T47D (cell line): ENCODE data around the gene LRMDA.

ENCODE experiments used
- DNase-seq, 2 experiments: peaks; one replicate each; pipeline versions ENCODE4 v3.0.0 to v3.0.0-alpha.2; 2011 to 2012; ENCODE audit warnings: low read depth in 1 of 2, low spot score in 1 of 2
- JUND ChIP-seq: IDR thresholded peaks from 2 replicates; pipeline ENCODE4 v1.6.1; 2012; ENCODE audit warnings: low read depth
- in situ Hi-C: cut with HindIII; loops from 2 replicates; pipeline ENCODE4 v1.10.0; 2016; ENCODE audit warnings: low sequenced_read_pairs, low pct_unique_long_range_greater_than_20kb

LRMDA gene

GRCh38 chr10:76552091-76552873 is 1120.9 kb downstream of the LRMDA start:
- no peak for DNase-seq
- no peak for TF ChIP-seq JUND
- in situ Hi-C loops = no loop called here

- in situ Hi-C loops = no loop called here
- DNase-seq = no peak
- TF ChIP-seq JUND = no peak
Measured at GRCh38 chr10:76553263-76554032, 1122.0 kb downstream of the LRMDA start.

- no peak for DNase-seq
- TF ChIP-seq JUND = no peak
- in situ Hi-C loops = no loop called here
Measured at GRCh38 chr10:76554033-76554408, 1122.6 kb downstream of the LRMDA start.

DNA sequence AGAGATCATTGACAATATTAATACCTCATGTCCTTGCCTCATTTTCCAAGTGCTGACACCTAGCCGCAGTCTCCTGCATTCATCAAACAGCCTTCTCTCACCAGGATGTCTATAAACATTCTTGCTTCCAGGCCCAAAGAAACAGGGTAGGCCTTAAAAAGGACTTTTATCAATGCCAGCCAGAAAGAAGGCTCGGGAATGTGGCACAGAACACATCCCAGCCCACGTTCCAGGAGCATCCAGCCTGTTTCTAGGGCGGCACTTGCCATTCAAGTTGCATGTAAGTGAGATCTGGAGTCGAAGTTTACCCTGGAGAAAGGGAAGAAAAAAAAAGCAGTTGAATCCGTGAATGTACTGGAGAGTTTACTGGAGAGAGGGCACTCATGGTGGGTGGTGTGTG is 1123.1 kb downstream of the LRMDA start:
- in situ Hi-C loops = no loop called here
- no peak for TF ChIP-seq JUND
- DNase-seq = no peak

DNA sequence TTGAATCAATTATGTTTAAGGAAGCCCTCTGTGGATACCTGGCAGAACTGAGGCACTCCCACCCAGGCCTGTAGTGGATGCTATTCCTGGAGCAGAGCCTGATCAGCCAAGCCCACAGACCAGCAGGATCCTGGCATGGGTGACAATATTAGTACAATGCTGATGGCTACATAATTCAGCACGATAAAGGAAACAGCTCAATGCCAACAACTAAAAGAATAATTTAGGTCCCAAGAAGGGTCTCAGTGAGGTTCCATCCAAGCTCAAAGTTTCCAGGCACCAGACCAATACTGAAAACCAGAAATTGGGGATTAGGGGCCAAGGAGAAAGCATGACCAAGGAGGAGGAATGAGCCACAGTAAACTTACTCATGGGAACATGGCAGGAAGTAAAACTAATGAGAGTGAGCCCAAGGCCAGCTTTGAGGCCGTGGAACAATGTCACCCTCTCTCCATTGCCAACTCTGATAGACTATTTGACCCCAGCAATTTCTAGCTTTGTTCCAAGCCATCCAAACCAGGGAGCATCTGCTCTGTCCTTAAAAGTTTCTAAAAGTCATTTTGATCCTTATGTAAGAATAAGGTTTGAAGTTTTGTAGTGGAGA is 1123.7 kb downstream of the LRMDA start:
- no peak for TF ChIP-seq JUND
- DNase-seq = no peak
- in situ Hi-C loops = no loop called here

DNA sequence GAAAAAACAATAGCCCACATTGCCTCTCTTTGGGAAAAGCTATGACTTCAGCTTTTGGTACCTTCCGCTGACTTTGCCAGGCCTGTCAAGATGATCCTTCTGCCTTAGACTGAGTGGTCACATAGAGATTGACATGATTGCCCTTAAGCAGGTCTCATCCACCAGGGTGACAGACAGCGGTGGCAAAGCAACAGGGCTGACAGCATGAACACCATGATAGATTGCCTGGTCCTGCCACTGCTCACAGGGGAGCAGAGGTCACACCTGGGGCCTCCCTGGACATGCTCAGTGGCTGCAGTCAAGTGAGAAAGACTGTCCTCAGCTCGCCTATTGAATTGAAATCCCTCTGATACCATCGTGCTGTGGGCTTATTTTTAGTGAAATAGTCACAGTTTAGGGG is 1125.9 kb downstream of the LRMDA start:
- no peak for TF ChIP-seq JUND
- in situ Hi-C loops = no loop called here
- no peak for DNase-seq

- peak in 1 of 2 experiments; percentile 56 for DNase-seq
- TF ChIP-seq JUND = no peak
- in situ Hi-C loops = no loop called here
Measured at GRCh38 chr10:76558586-76558985, 1127.2 kb downstream of the LRMDA start.

DNA sequence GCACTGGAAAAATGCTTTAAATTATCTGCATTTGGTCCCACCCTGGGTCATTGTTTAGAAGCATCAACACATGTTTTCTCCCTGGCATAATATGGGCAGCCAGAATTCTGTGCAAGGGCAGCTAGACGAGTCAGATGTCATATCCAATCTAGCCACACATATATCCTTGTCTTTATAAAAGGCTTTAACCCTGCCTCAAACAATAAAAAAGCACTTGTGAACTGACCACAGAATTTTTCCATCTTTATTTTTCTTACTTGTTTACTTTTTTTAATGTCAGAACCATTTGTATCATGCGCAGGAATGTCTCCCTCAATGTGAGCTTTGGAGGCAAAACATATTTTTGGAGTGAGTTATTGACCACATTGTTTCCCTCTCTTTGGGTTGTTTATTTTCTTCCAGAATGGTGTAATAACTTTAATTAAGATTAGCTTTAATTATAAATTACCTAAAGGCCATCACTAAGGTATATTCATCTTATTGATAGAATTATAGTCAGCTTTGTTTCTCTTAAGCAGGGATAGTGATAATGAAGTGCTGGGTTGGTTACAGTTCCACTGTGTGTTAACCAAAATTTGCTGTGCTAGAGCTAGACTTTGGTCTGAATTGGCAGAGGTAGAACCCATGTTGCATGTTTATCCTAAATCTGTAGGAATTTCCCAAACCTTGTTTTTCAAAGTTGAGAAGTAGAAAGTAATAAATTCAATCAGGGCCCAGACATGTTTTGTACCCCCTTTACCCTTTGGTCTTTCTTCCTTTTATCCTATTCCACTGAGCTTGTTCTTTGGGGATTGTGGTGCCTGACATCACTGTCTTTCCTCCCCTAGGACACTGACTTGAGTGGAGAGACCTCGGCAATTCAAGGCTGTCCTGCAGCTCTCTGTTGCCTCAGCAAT is 1127.8 kb downstream of the LRMDA start:
- no peak for TF ChIP-seq JUND
- in situ Hi-C loops = no loop called here
- DNase-seq = no peak

GRCh38 chr10:76559892-76560220 is 1128.4 kb downstream of the LRMDA start:
- in situ Hi-C loops = no loop called here
- DNase-seq = no peak
- TF ChIP-seq JUND = no peak

DNA sequence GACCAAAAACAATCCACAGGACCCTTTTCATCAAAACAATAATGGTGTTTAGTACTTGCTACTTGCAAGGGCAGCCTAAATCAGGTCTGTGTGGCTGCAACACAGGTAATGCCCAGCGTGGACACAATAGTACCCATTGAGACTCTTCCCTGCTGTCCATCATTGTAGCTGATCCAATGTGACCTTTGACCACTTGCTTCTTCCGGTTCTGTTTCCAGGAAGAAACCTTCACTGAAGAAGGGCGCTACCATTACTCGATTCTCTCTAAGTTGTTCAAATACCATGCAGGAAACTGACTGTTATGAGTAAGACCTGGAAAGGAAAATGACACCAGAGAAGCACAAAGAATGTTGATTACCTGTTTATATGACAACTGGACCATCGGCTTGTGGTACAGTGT is 1128.9 kb downstream of the LRMDA start:
- in situ Hi-C loops = no loop called here
- no peak for DNase-seq
- no peak for TF ChIP-seq JUND

GRCh38 chr10:76563286-76563685 is 1131.9 kb downstream of the LRMDA start:
- in situ Hi-C loops = no loop called here
- DNase-seq = no peak
- TF ChIP-seq JUND = no peak

DNA sequence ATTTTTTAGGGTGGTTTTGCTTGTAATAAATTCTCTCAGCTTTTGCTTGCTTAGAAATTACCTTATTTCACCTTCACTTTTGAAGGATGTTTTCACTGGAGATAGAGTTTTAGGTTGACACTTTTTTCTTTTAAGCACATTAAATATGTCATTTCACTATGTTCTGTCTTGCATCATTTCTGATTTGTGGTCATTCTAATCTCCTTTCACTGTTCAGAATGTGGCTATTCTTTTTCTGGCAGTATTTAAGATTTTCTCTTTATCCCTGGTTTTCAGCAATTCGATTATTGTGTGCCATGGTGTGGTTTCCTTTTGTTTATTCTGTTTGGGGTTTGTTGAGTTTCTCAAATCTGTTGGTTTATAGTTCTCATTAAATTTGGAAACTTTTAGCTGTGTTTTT is 1140.6 kb downstream of the LRMDA start:
- TF ChIP-seq JUND = no peak
- no peak for DNase-seq
- in situ Hi-C loops = no loop called here
